GM23338 (cell line): ENCODE measurements around the gene ZNF860. TPM values are rescaled to one million over a fixed set of nuclear protein-coding genes. Genes with fewer than 3 reads are reported as not detected.

Experiments used
- ATAC-seq: fragments of 200-7000 bp; cut with Tn5 transposase; 3 replicates; pipeline ENCODE4 v1.9.1; 2020
- DNase-seq: peaks from one replicate; pipeline ENCODE4 v3.0.0-alpha.2; 2015; ENCODE audit warnings: low spot score
- H2AFZ ChIP-seq: fragments of 200-600 bp; sonication (generic); 2 replicates; pipeline ENCODE4 v1.8.0; 2016; ENCODE audit warnings: antibody characterized with exemption, mild to moderate bottlenecking, moderate library complexity
- H3F3A ChIP-seq: fragments of 200-600 bp; sonication (generic); replicated peaks from 2 replicates; pipeline ENCODE4 v1.8.0; 2017; ENCODE audit warnings: antibody characterized with exemption, mixed run types, low read depth
- H3K27ac ChIP-seq: fragments of 200-600 bp; sonication (generic); 2 replicates; pipeline ENCODE4 v1.6.1; 2016; ENCODE audit warnings: low read depth
- H3K27me3 ChIP-seq: fragments of 200-600 bp; sonication (generic); 2 replicates; pipeline ENCODE4 v1.8.0; 2016; ENCODE audit warnings: mild to moderate bottlenecking, mixed run types, moderate library complexity; ENCODE audit not compliant: insufficient read depth
- H3K36me3 ChIP-seq: fragments of 200-600 bp; sonication (generic); 2 replicates; pipeline ENCODE4 v1.8.0; 2016; ENCODE audit warnings: mild to moderate bottlenecking; ENCODE audit not compliant: insufficient read depth
- H3K4me1 ChIP-seq: fragments of 200-600 bp; sonication (generic); 2 replicates; pipeline ENCODE4 v1.8.0; 2016; ENCODE audit warnings: mild to moderate bottlenecking, moderate library complexity; ENCODE audit not compliant: insufficient read depth
- H3K4me2 ChIP-seq: fragments of 200-600 bp; sonication (generic); 2 replicates; pipeline ENCODE4 v1.7.1; 2017; ENCODE audit warnings: mixed run types
- H3K4me3 ChIP-seq: fragments of 200-600 bp; sonication (generic); 2 replicates; pipeline ENCODE4 v1.6.1; 2016; ENCODE audit warnings: mixed run types
- H3K79me2 ChIP-seq: fragments of 200-600 bp; sonication (generic); replicated peaks from 2 replicates; pipeline ENCODE4 v1.8.0; 2017; ENCODE audit warnings: mild to moderate bottlenecking; ENCODE audit not compliant: insufficient read depth
- H3K9me2 ChIP-seq: fragments of 200-600 bp; sonication (generic); 2 replicates; pipeline ENCODE4 v1.8.0; 2017; ENCODE audit not compliant: insufficient read depth
- H4K20me1 ChIP-seq: fragments of 200-600 bp; sonication (generic); replicated peaks from 2 replicates; pipeline ENCODE4 v1.8.0; 2017; ENCODE audit warnings: mild to moderate bottlenecking; ENCODE audit not compliant: insufficient read depth
- H3K27ac Mint-ChIP-seq: 2 replicates; pipeline ENCODE4 v1.8.0; 2020; ENCODE audit warnings: inconsistent platforms, mild to moderate bottlenecking, moderate library complexity, mixed read lengths
- H3K27me3 Mint-ChIP-seq: 3 replicates; pipeline ENCODE4 v1.8.0; 2022; ENCODE audit warnings: low read depth, mild to moderate bottlenecking, moderate library complexity, mixed read lengths, inconsistent platforms; ENCODE audit not compliant: insufficient read depth, poor library complexity
- H3K36me3 Mint-ChIP-seq: 3 replicates; pipeline ENCODE4 v1.8.0; 2021; ENCODE audit warnings: low read depth, mild to moderate bottlenecking, inconsistent platforms, moderate library complexity, mixed read lengths
- H3K4me1 Mint-ChIP-seq: 3 replicates; pipeline ENCODE4 v1.8.0; 2020; ENCODE audit warnings: mild to moderate bottlenecking, inconsistent platforms, mixed read lengths
- H3K4me3 Mint-ChIP-seq: 3 replicates; pipeline ENCODE4 v1.8.0; 2021; ENCODE audit warnings: moderate library complexity, mild to moderate bottlenecking, inconsistent platforms, mixed read lengths
- H3K9me3 Mint-ChIP-seq: 3 replicates; pipeline ENCODE4 v1.8.0; 2020; ENCODE audit warnings: moderate library complexity, mild to moderate bottlenecking, inconsistent platforms, mixed read lengths
- CREB1 ChIP-seq: fragments of 250-450 bp; sonication (Bioruptor Pico); IDR thresholded peaks from 2 replicates; pipeline ENCODE4 v1.5.0; 2020; ENCODE audit warnings: low read depth, mild to moderate bottlenecking, moderate library complexity
- CTCF ChIP-seq, 2 experiments: fragments of 200-600 bp in 1 of 2; sonication (generic) in 1 of 2; conservative IDR thresholded peaks; 2 replicates each; pipeline versions ENCODE4 v1.5.1 to v1.6.1; 2016 to 2017; ENCODE audit warnings: antibody characterized with exemption in 2 of 2, low read depth in 2 of 2, mild to moderate bottlenecking in 2 of 2, moderate library complexity in 1 of 2
- ETS1 ChIP-seq: IDR thresholded peaks from 2 replicates; pipeline ENCODE4 v1.6.1; 2016; ENCODE audit warnings: antibody characterized with exemption
- EZH2 ChIP-seq: fragments of 200-600 bp; sonication (generic); IDR thresholded peaks from one replicate; pipeline ENCODE4 v1.8.0; 2017; ENCODE audit warnings: antibody characterized with exemption, mild to moderate bottlenecking, low read depth; ENCODE audit not compliant: unreplicated experiment
- EZH2phosphoT487 ChIP-seq: fragments of 200-600 bp; sonication (generic); IDR thresholded peaks from one replicate; pipeline ENCODE4 v1.8.1; 2018; ENCODE audit warnings: antibody characterized with exemption; ENCODE audit not compliant: unreplicated experiment
- JUNB ChIP-seq: IDR thresholded peaks from one replicate; pipeline ENCODE4 v1.6.1; 2016; ENCODE audit warnings: antibody characterized with exemption; ENCODE audit not compliant: unreplicated experiment
- NANOG ChIP-seq: IDR thresholded peaks from 2 replicates; pipeline ENCODE4 v1.6.1; 2016; ENCODE audit warnings: antibody characterized with exemption, borderline replicate concordance
- POLR2AphosphoS5 ChIP-seq: IDR thresholded peaks from 2 replicates; pipeline ENCODE4 v1.6.1; 2016; ENCODE audit warnings: antibody characterized with exemption, low read depth
- REST ChIP-seq: IDR thresholded peaks from one replicate; pipeline ENCODE4 v1.6.1; 2018; ENCODE audit warnings: antibody characterized with exemption; ENCODE audit not compliant: unreplicated experiment
- STAT1 ChIP-seq: IDR thresholded peaks from one replicate; pipeline ENCODE4 v1.6.1; 2016; ENCODE audit warnings: antibody characterized with exemption; ENCODE audit not compliant: unreplicated experiment
- ZNF114 ChIP-seq: fragments of 250-450 bp; sonication (Bioruptor Pico); IDR thresholded peaks from 2 replicates; pipeline ENCODE4 v1.5.0; 2020; ENCODE audit warnings: mild to moderate bottlenecking, moderate library complexity
- ZNF331 ChIP-seq: fragments of 250-450 bp; sonication (Bioruptor Pico); IDR thresholded peaks from 2 replicates; pipeline ENCODE4 v1.5.0; 2020; ENCODE audit warnings: low read depth, mild to moderate bottlenecking, moderate library complexity
- polyA plus RNA-seq: library from polyadenylated mRNA; unstranded; fragments of >200 nt; fragmentation: Nextera tagmentation; extraction: Ambion mirVana; gene quantifications from 2 replicates; pipeline ENCODE4 v1.2.1, GENCODE V29; 2016
- total RNA-seq: library from RNA; depleted of rRNA; stranded (reverse); fragments of >200 nt; shearing (Covaris generic); gene quantifications from 2 replicates; pipeline ENCODE4 v1.2.3, GENCODE V29; 2014

Gene ZNF860
- total and polyA plus RNA-seq, 2 experiments from 2014 or later, result 5.2 to 12.4 TPM

GRCh38 chr3:32004113-32004765 is 22.7 kb downstream of the ZNF860 start:
- DNase-seq, result peak; percentile 18
- no peaks in the 10 kb centered on the region for H3K79me2 ChIP-seq
- peaks cover 28% of the 10 kb centered on the region for H3K4me1 ChIP-seq
- H3K27me3 Mint-ChIP-seq, result peaks cover 1% of the 10 kb centered on the region
- H3K4me1 Mint-ChIP-seq, result peaks cover 16% of the 10 kb centered on the region
- no peaks in the 10 kb centered on the region for H3F3A ChIP-seq
- H3K4me3 Mint-ChIP-seq, result no peak overlapping the region
- peak; percentile 74 for ATAC-seq
- no peak overlapping the region for H3K4me2 ChIP-seq
- no peaks in the 10 kb centered on the region for H3K27me3 ChIP-seq
- H3K27ac Mint-ChIP-seq, result no peak overlapping the region
- H3K9me2 ChIP-seq, result no peaks in the 10 kb centered on the region
- no peak overlapping the region for H3K4me3 ChIP-seq
- TF ChIP-seq EZH2 (no peak), EZH2phosphoT487 (no peak), ETS1 (no peak), CTCF (conservative IDR thresholded peaks at IDR 0.05; ENCODE audit: low read depth in 2 of 2) (peak; percentile 15 to 26; a peak in 1 of 4 replicates), JUNB (no peak)
- peaks cover 6% of the 10 kb centered on the region; the same call in 2 of the 3 replicates for H3K9me3 Mint-ChIP-seq
- H3K36me3 Mint-ChIP-seq, result peaks cover 3% of the 10 kb centered on the region; the same call in 1 of the 3 replicates
- H4K20me1 ChIP-seq, result no peaks in the 10 kb centered on the region
- no peak overlapping the region for H2AFZ ChIP-seq
- H3K27ac ChIP-seq, result no peak overlapping the region
- no peaks in the 10 kb centered on the region for H3K36me3 ChIP-seq

GRCh38 chr3:32009101-32009500 is 27.6 kb downstream of the ZNF860 start:
- H3K27ac ChIP-seq, result no peak overlapping the region
- no peak for DNase-seq
- H4K20me1 ChIP-seq, result no peaks in the 10 kb centered on the region
- Mint-ChIP-seq H3K4me1 (peaks cover 4% of the 10 kb centered on the region), H3K36me3 (peaks cover 28% of the 10 kb centered on the region), H3K27me3 (peaks cover 1% of the 10 kb centered on the region), H3K27ac (no peak overlapping the region), H3K9me3 (peaks cover 39% of the 10 kb centered on the region), H3K4me3 (no peak overlapping the region)
- no peak overlapping the region for H2AFZ ChIP-seq
- no peaks in the 10 kb centered on the region for H3K9me2 ChIP-seq
- no peaks in the 10 kb centered on the region for H3K79me2 ChIP-seq
- H3F3A ChIP-seq, result no peaks in the 10 kb centered on the region
- no peak for ATAC-seq
- H3K4me1 ChIP-seq, result peaks cover 7% of the 10 kb centered on the region
- H3K4me3 ChIP-seq, result no peak overlapping the region
- H3K27me3 ChIP-seq, result no peaks in the 10 kb centered on the region
- H3K4me2 ChIP-seq, result no peak overlapping the region
- 0 out of 2 replicates have a peak, but pooled peaks cover 4% of the 10 kb centered on the region for H3K36me3 ChIP-seq
- no peak for TF ChIP-seq POLR2AphosphoS5
- TF ChIP-seq NANOG, result no peak
- no peak for TF ChIP-seq EZH2phosphoT487
- no peak for TF ChIP-seq JUNB
- no peak for TF ChIP-seq REST
- TF ChIP-seq ZNF114, result no peak
- no peak for TF ChIP-seq STAT1
- TF ChIP-seq EZH2, result no peak
- TF ChIP-seq CTCF (conservative IDR thresholded peaks at IDR 0.05; ENCODE audit: low read depth in 2 of 2), result no peak
- TF ChIP-seq ZNF331 (CRISPR knock-in tag), result no peak
- TF ChIP-seq ETS1, result no peak
- TF ChIP-seq CREB1 (CRISPR knock-in tag), result no peak
